GM23338 (cell line): ENCODE results near the gene FCHO2. TPM values are rescaled to one million over a fixed set of nuclear protein-coding genes. Genes with fewer than 3 reads are reported as not detected.

Experiments used
- ATAC-seq: fragments of 200-7000 bp; cut with Tn5 transposase; 3 replicates; pipeline ENCODE4 v1.9.1; 2020
- DNase-seq: peaks from one replicate; pipeline ENCODE4 v3.0.0-alpha.2; 2015; ENCODE audit warnings: low spot score
- H2AFZ ChIP-seq: fragments of 200-600 bp; sonication (generic); 2 replicates; pipeline ENCODE4 v1.8.0; 2016; ENCODE audit warnings: antibody characterized with exemption, mild to moderate bottlenecking, moderate library complexity
- H3F3A ChIP-seq: fragments of 200-600 bp; sonication (generic); replicated peaks from 2 replicates; pipeline ENCODE4 v1.8.0; 2017; ENCODE audit warnings: antibody characterized with exemption, mixed run types, low read depth
- H3K27ac ChIP-seq: fragments of 200-600 bp; sonication (generic); 2 replicates; pipeline ENCODE4 v1.6.1; 2016; ENCODE audit warnings: low read depth
- H3K27me3 ChIP-seq: fragments of 200-600 bp; sonication (generic); 2 replicates; pipeline ENCODE4 v1.8.0; 2016; ENCODE audit warnings: mild to moderate bottlenecking, mixed run types, moderate library complexity; ENCODE audit not compliant: insufficient read depth
- H3K36me3 ChIP-seq: fragments of 200-600 bp; sonication (generic); 2 replicates; pipeline ENCODE4 v1.8.0; 2016; ENCODE audit warnings: mild to moderate bottlenecking; ENCODE audit not compliant: insufficient read depth
- H3K4me1 ChIP-seq: fragments of 200-600 bp; sonication (generic); 2 replicates; pipeline ENCODE4 v1.8.0; 2016; ENCODE audit warnings: mild to moderate bottlenecking, moderate library complexity; ENCODE audit not compliant: insufficient read depth
- H3K4me2 ChIP-seq: fragments of 200-600 bp; sonication (generic); 2 replicates; pipeline ENCODE4 v1.7.1; 2017; ENCODE audit warnings: mixed run types
- H3K4me3 ChIP-seq: fragments of 200-600 bp; sonication (generic); 2 replicates; pipeline ENCODE4 v1.6.1; 2016; ENCODE audit warnings: mixed run types
- H3K79me2 ChIP-seq: fragments of 200-600 bp; sonication (generic); replicated peaks from 2 replicates; pipeline ENCODE4 v1.8.0; 2017; ENCODE audit warnings: mild to moderate bottlenecking; ENCODE audit not compliant: insufficient read depth
- H3K9me2 ChIP-seq: fragments of 200-600 bp; sonication (generic); 2 replicates; pipeline ENCODE4 v1.8.0; 2017; ENCODE audit not compliant: insufficient read depth
- H4K20me1 ChIP-seq: fragments of 200-600 bp; sonication (generic); replicated peaks from 2 replicates; pipeline ENCODE4 v1.8.0; 2017; ENCODE audit warnings: mild to moderate bottlenecking; ENCODE audit not compliant: insufficient read depth
- H3K27ac Mint-ChIP-seq: 2 replicates; pipeline ENCODE4 v1.8.0; 2020; ENCODE audit warnings: inconsistent platforms, mild to moderate bottlenecking, moderate library complexity, mixed read lengths
- H3K27me3 Mint-ChIP-seq: 3 replicates; pipeline ENCODE4 v1.8.0; 2022; ENCODE audit warnings: low read depth, mild to moderate bottlenecking, moderate library complexity, mixed read lengths, inconsistent platforms; ENCODE audit not compliant: insufficient read depth, poor library complexity
- H3K36me3 Mint-ChIP-seq: 3 replicates; pipeline ENCODE4 v1.8.0; 2021; ENCODE audit warnings: low read depth, mild to moderate bottlenecking, inconsistent platforms, moderate library complexity, mixed read lengths
- H3K4me1 Mint-ChIP-seq: 3 replicates; pipeline ENCODE4 v1.8.0; 2020; ENCODE audit warnings: mild to moderate bottlenecking, inconsistent platforms, mixed read lengths
- H3K4me3 Mint-ChIP-seq: 3 replicates; pipeline ENCODE4 v1.8.0; 2021; ENCODE audit warnings: moderate library complexity, mild to moderate bottlenecking, inconsistent platforms, mixed read lengths
- H3K9me3 Mint-ChIP-seq: 3 replicates; pipeline ENCODE4 v1.8.0; 2020; ENCODE audit warnings: moderate library complexity, mild to moderate bottlenecking, inconsistent platforms, mixed read lengths
- CREB1 ChIP-seq: fragments of 250-450 bp; sonication (Bioruptor Pico); IDR thresholded peaks from 2 replicates; pipeline ENCODE4 v1.5.0; 2020; ENCODE audit warnings: low read depth, mild to moderate bottlenecking, moderate library complexity
- CTCF ChIP-seq, 2 experiments: fragments of 200-600 bp in 1 of 2; sonication (generic) in 1 of 2; conservative IDR thresholded peaks; 2 replicates each; pipeline versions ENCODE4 v1.5.1 to v1.6.1; 2016 to 2017; ENCODE audit warnings: antibody characterized with exemption in 2 of 2, low read depth in 2 of 2, mild to moderate bottlenecking in 2 of 2, moderate library complexity in 1 of 2
- ETS1 ChIP-seq: IDR thresholded peaks from 2 replicates; pipeline ENCODE4 v1.6.1; 2016; ENCODE audit warnings: antibody characterized with exemption
- EZH2 ChIP-seq: fragments of 200-600 bp; sonication (generic); IDR thresholded peaks from one replicate; pipeline ENCODE4 v1.8.0; 2017; ENCODE audit warnings: antibody characterized with exemption, mild to moderate bottlenecking, low read depth; ENCODE audit not compliant: unreplicated experiment
- EZH2phosphoT487 ChIP-seq: fragments of 200-600 bp; sonication (generic); IDR thresholded peaks from one replicate; pipeline ENCODE4 v1.8.1; 2018; ENCODE audit warnings: antibody characterized with exemption; ENCODE audit not compliant: unreplicated experiment
- JUNB ChIP-seq: IDR thresholded peaks from one replicate; pipeline ENCODE4 v1.6.1; 2016; ENCODE audit warnings: antibody characterized with exemption; ENCODE audit not compliant: unreplicated experiment
- NANOG ChIP-seq: IDR thresholded peaks from 2 replicates; pipeline ENCODE4 v1.6.1; 2016; ENCODE audit warnings: antibody characterized with exemption, borderline replicate concordance
- POLR2AphosphoS5 ChIP-seq: IDR thresholded peaks from 2 replicates; pipeline ENCODE4 v1.6.1; 2016; ENCODE audit warnings: antibody characterized with exemption, low read depth
- REST ChIP-seq: IDR thresholded peaks from one replicate; pipeline ENCODE4 v1.6.1; 2018; ENCODE audit warnings: antibody characterized with exemption; ENCODE audit not compliant: unreplicated experiment
- STAT1 ChIP-seq: IDR thresholded peaks from one replicate; pipeline ENCODE4 v1.6.1; 2016; ENCODE audit warnings: antibody characterized with exemption; ENCODE audit not compliant: unreplicated experiment
- ZNF114 ChIP-seq: fragments of 250-450 bp; sonication (Bioruptor Pico); IDR thresholded peaks from 2 replicates; pipeline ENCODE4 v1.5.0; 2020; ENCODE audit warnings: mild to moderate bottlenecking, moderate library complexity
- polyA plus RNA-seq: library from polyadenylated mRNA; unstranded; fragments of >200 nt; fragmentation: Nextera tagmentation; extraction: Ambion mirVana; gene quantifications from 2 replicates; pipeline ENCODE4 v1.2.1, GENCODE V29; 2016
- total RNA-seq: library from RNA; depleted of rRNA; stranded (reverse); fragments of >200 nt; shearing (Covaris generic); gene quantifications from 2 replicates; pipeline ENCODE4 v1.2.3, GENCODE V29; 2014

FCHO2 gene
- total and polyA plus RNA-seq, 2 experiments from 2014 or later = 8.4 to 10.1 TPM

- H3K79me2 ChIP-seq = no peaks in the 10 kb centered on the region
- H3K9me2 ChIP-seq = no peaks in the 10 kb centered on the region
- H3K4me1 ChIP-seq = peaks cover 5% of the 10 kb centered on the region; the same call in 1 of the 2 replicates
- peaks cover 7% of the 10 kb centered on the region for H3K27me3 Mint-ChIP-seq
- H3K27me3 ChIP-seq = peaks cover 18% of the 10 kb centered on the region
- no peaks in the 10 kb centered on the region for H4K20me1 ChIP-seq
- H3K4me2 ChIP-seq = no peak overlapping the region
- H3F3A ChIP-seq = no peaks in the 10 kb centered on the region; the same call in 1 of the 2 replicates
- no peak for TF ChIP-seq REST
- TF ChIP-seq ETS1 = no peak
- peaks cover 6% of the 10 kb centered on the region for H3K4me1 Mint-ChIP-seq
- H3K36me3 Mint-ChIP-seq = no peaks in the 10 kb centered on the region; the same call in 2 of the 3 replicates
- H3K4me3 ChIP-seq = no peak overlapping the region
- no peak overlapping the region for H3K27ac ChIP-seq
- ATAC-seq (no peak), DNase-seq (no peak)
- no peak overlapping the region for H3K4me3 Mint-ChIP-seq
- H2AFZ ChIP-seq = no peak overlapping the region
- no peak overlapping the region for H3K27ac Mint-ChIP-seq
- no peaks in the 10 kb centered on the region for H3K9me3 Mint-ChIP-seq
- H3K36me3 ChIP-seq = no peaks in the 10 kb centered on the region
These were observed 158.3 kb downstream of the FCHO2 start for GRCh38 chr5:73114044-73114688.

- no peak for ATAC-seq
- no peaks in the 10 kb centered on the region for H3K9me2 ChIP-seq
- peaks cover 31% of the 10 kb centered on the region for H3K27me3 ChIP-seq
These were observed 159.7 kb downstream of the FCHO2 start for GRCh38 chr5:73115399-73116051.

More at GRCh38 chr5:73115399-73116051, 159.7 kb downstream of the FCHO2 start:
- no peak for DNase-seq
- no peaks in the 10 kb centered on the region for H4K20me1 ChIP-seq
- Mint-ChIP-seq H3K9me3 (no peaks in the 10 kb centered on the region), H3K4me1 (peaks cover 12% of the 10 kb centered on the region), H3K27me3 (peaks cover 14% of the 10 kb centered on the region), H3K27ac (no peak overlapping the region), H3K4me3 (no peak overlapping the region), H3K36me3 (no peaks in the 10 kb centered on the region; the same call in 2 of the 3 replicates)
- no peaks in the 10 kb centered on the region; the same call in 1 of the 2 replicates for H3F3A ChIP-seq
- H2AFZ ChIP-seq = no peak overlapping the region
- H3K27ac ChIP-seq = no peak overlapping the region
- H3K36me3 ChIP-seq = no peaks in the 10 kb centered on the region
- no peak overlapping the region for H3K4me2 ChIP-seq
- H3K4me1 ChIP-seq = peaks cover 5% of the 10 kb centered on the region; the same call in 1 of the 2 replicates
- no peaks in the 10 kb centered on the region for H3K79me2 ChIP-seq
- TF ChIP-seq STAT1 = no peak
- no peak for TF ChIP-seq POLR2AphosphoS5
- TF ChIP-seq ETS1 = no peak
- TF ChIP-seq EZH2phosphoT487 = no peak
- no peak for TF ChIP-seq CTCF (conservative IDR thresholded peaks at IDR 0.05; ENCODE audit: low read depth in 2 of 2)
- TF ChIP-seq JUNB = no peak
- TF ChIP-seq CREB1 (CRISPR knock-in tag) = no peak
- TF ChIP-seq NANOG = no peak
- no peak for TF ChIP-seq ZNF114 (CRISPR knock-in tag)
- TF ChIP-seq EZH2 = no peak
- no peak overlapping the region for H3K4me3 ChIP-seq
